Stimulated activated naive CD8-positive, alpha-beta T cell treated with anti-CD3 and anti-CD28 coated beads, Interleukin-15, amount 100 ng/mL, for 72 hours (primary cell): ENCODE measurements around the gene CDK5RAP1.
A peak's percentile ranks its signal among the peaks of the same experiment; 100 is the strongest.
"Not testable (repeated sequence)": the region's sequence is repeated elsewhere in the genome, so short reads cannot be mapped to it uniquely, and the experiment has no call there.

Experiments
- ATAC-seq: fragments of 150-1000 bp; cut with Tn5 transposase; 2 replicates; pipeline ENCODE4 v1.10.0; 2021; ENCODE audit warnings: mild to moderate bottlenecking, moderate library complexity
- DNase-seq, 2 donors: peaks; one replicate each; pipeline ENCODE4 v3.0.0; 2021 to 2022
- H3K27ac Mint-ChIP-seq, 2 donors: one replicate each; pipeline ENCODE4 v1.8.0; 2022; ENCODE audit warnings: mild to moderate bottlenecking in 2 of 2, mixed read lengths in 2 of 2, moderate library complexity in 2 of 2
- H3K27me3 Mint-ChIP-seq: one replicate; pipeline ENCODE4 v1.8.0; 2022; ENCODE audit warnings: mixed read lengths
- H3K4me1 Mint-ChIP-seq: one replicate; pipeline ENCODE4 v1.8.0; 2022; ENCODE audit warnings: mild to moderate bottlenecking, mixed read lengths
- H3K4me3 Mint-ChIP-seq, 2 donors: one replicate each; pipeline ENCODE4 v1.8.0; 2022; ENCODE audit warnings: mild to moderate bottlenecking in 2 of 2, mixed read lengths in 2 of 2, moderate library complexity in 1 of 2
- H3K9me3 Mint-ChIP-seq, 2 donors: one replicate each; pipeline ENCODE4 v1.8.0; 2022; ENCODE audit warnings: mixed read lengths in 2 of 2

Gene CDK5RAP1

DNA sequence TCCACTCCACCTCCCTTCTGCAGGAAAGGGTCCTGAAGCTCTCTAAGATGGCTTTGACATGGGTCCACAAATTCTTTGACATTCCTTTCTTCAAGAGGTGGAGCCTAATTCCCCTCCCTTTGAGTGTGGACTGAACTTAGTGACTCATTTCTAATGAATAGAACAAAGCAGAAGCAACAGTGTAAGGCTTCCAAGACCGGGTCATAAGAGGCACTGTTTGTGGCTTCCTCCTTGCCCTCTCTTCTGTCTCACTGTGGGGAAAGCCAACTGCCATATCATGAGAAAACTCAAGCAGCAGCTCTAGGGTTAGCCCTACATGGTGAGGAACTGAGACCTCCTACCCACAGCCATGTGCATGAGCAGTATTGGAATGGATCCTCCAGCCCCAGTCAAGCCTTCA is 5.9 kb upstream of the CDK5RAP1 start:
- ATAC-seq (no peak), DNase-seq (no peak)
- no peaks in the 10 kb centered on the region for H3K27me3 Mint-ChIP-seq
- H3K4me3 Mint-ChIP-seq, result no peak overlapping the region
- no peak overlapping the region for H3K27ac Mint-ChIP-seq
- no peaks in the 10 kb centered on the region for H3K9me3 Mint-ChIP-seq
- peaks cover 8% of the 10 kb centered on the region for H3K4me1 Mint-ChIP-seq

DNA sequence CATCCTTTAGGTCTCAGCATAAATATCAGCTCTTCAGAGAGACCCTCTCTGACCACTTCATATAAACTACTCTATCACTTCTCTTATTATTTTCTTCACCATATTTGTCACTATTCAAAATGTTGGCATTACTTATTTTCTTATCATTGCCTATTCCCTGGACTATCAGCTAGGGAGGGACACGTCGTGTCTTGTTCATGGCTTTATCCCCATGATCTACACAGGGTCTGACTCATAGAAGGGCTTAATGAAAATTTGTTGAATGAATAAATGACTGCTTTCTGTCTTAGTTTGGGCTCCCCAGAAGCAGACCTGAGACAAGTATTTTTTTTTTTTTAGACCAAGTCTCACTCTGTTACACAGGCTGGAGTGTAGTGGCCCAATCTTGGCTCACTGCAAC is 3.0 kb upstream of the CDK5RAP1 start:
- peaks cover 26% of the 10 kb centered on the region for H3K4me1 Mint-ChIP-seq
- no peaks in the 10 kb centered on the region for H3K27me3 Mint-ChIP-seq
- peak overlapping the region in 1 of 2 donors; percentile 20 for H3K27ac Mint-ChIP-seq
- no peaks in the 10 kb centered on the region for H3K9me3 Mint-ChIP-seq
- H3K4me3 Mint-ChIP-seq, result no peak overlapping the region
- ATAC-seq (no peak), DNase-seq (no peak)

DNA sequence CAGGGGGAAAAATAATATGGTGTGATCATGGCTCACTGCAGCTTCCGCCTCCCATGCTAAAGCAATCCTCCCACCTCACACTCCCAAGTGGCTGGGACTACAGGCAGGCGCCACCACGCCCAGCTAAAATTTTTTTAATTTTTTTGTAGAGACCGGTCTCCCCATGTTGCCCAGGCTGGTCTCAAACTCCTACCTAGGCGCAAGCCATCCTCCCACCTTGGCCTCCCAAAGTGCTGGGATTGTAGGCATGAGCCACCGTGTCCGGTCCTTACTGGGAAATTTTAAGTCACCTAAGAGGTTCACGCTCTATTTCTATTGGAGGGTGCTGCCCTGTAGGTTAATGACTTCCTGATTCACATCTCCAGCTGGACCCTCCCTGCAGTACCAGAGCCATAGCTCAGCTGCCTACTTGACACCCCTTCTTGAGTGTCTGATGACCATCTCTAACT is 626 bp upstream of the CDK5RAP1 start:
- Mint-ChIP-seq H3K4me3 (peak overlapping the region; percentile 96 to 99), H3K4me1 (peaks cover 41% of the 10 kb centered on the region), H3K9me3 (no peaks in the 10 kb centered on the region), H3K27ac (peak overlapping the region; percentile 98), H3K27me3 (no peaks in the 10 kb centered on the region)
- DNase-seq (no peak), ATAC-seq (no peak)

DNA sequence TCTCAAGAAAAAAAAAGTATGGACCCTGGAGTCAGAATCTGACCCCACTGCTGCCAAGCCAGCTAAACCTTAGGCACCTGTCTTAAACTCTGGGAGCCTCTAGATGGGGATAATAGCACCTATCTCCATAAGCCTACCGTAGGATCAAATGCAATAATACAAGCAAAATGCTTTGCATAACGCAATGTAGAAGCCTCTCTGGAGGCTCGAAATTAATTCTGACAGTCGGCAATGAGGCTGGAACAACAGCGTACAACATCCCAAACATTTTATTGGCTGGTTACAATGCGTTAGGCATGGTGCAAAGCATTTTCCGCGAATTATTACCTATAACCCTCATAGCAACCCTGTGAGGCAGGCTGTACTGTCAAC is 521 bp downstream of the CDK5RAP1 start:
- no peaks in the 10 kb centered on the region for H3K9me3 Mint-ChIP-seq
- peak overlapping the region; percentile 96 to 99 for H3K4me3 Mint-ChIP-seq
- peaks cover 48% of the 10 kb centered on the region for H3K4me1 Mint-ChIP-seq
- ATAC-seq (peak; percentile 48), DNase-seq (no peak)
- H3K27me3 Mint-ChIP-seq, result no peaks in the 10 kb centered on the region
- H3K27ac Mint-ChIP-seq, result peak overlapping the region; percentile 98

DNA sequence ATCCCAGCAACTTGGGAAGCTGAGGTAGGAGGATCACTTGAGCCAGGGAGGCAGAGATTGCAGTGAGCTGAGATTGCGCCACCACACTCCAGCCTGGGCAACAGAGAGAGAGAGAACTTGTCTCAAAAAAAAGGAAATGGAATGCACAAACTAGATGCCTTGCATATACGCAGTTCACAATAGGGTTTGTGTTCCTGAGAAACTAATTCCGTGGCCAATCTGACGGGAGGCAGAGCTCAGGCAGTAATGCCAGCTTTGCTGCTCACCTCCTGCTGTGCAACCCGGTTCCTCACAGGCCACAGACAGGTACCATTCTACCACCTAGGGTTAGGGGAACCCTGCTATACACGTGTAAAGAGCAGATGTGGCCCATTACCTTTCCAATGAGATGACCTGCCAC is 1.4 kb downstream of the CDK5RAP1 start:
- no peaks in the 10 kb centered on the region for H3K9me3 Mint-ChIP-seq
- H3K4me1 Mint-ChIP-seq, result peaks cover 52% of the 10 kb centered on the region
- no peak for DNase-seq
- peak overlapping the region; percentile 96 to 99 for H3K4me3 Mint-ChIP-seq
- no peak for ATAC-seq
- H3K27me3 Mint-ChIP-seq, result no peaks in the 10 kb centered on the region
- peak overlapping the region in 1 of 2 donors; percentile 22 for H3K27ac Mint-ChIP-seq

DNA sequence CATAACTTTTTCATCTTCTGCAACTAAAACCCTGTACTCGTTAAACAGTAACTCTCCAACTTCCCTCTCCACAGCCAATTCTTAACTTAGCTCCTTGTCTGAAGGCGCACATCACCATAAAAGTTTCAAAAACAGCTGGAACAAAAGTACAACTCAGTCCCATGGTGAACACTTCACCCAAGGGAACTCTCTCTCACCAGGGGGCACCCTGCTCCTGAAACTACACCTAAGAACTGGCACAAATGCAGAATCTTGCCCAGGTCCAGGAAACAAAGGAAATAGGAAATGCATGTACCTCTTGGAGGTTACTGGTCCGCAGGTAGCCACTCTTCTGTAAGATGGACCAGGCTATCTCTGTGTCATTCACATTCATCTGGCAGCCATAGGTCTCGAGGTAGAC is 6.6 kb downstream of the CDK5RAP1 start:
- no peak for ATAC-seq
- Mint-ChIP-seq H3K4me3 (no peak overlapping the region), H3K9me3 (no peaks in the 10 kb centered on the region), H3K27me3 (no peaks in the 10 kb centered on the region), H3K27ac (peak overlapping the region; percentile 72 to 94), H3K4me1 (peaks cover 30% of the 10 kb centered on the region)
- no peak for DNase-seq

DNA sequence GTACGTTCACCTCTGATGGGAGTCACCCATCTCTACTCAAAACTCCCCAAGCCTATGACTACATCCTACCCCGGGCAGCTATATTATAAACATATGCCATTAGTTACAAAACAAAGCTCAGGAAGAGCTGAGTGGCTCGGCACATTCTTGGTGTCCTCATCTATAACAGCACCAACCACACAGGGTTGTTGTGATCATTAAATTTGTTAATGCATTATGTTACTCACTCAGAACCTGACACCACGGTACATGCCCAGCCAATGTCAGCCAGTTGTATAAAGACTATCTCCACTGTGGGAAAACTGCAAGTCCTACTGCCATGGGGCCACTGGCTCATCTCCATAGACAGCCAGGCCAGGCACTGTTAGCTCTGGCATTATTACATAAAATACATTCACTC is 7.7 kb downstream of the CDK5RAP1 start:
- Mint-ChIP-seq H3K4me1 (peaks cover 23% of the 10 kb centered on the region), H3K27me3 (no peaks in the 10 kb centered on the region), H3K4me3 (no peak overlapping the region), H3K9me3 (no peaks in the 10 kb centered on the region), H3K27ac (no peak overlapping the region)
- ATAC-seq, result no peak
- DNase-seq, result no peak

DNA sequence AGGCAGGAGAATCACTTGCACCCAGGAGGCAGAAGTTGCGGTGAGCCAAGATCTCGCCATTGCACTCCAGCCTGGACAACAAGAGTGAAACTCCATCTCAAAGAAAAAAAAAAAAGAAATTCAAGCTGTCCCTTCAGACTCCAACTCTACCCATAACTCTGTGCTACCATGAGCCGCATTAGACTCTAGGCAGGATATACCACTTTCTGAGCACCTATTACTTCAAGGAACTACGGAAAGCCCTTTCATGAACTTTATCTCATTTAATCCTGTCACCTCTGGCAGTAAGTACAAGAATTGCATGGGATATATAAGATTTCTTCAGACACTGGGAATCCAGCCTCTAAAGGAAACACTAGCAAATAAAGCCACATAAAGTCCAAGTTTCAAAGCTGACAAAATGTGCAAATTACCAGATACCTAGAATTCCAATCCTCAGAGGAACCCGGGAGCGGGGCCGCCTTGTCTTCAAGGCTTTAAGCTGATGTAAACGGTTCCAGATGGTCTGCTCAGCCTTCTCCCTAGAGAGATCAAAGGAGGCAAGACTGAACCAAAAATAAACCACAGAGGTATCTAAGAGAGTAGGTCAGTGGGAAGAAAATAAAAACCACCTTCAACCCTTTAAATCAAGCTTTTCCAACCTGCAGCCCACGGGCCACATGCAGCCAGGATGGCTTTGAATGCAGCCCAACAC is 9.4 kb downstream of the CDK5RAP1 start:
- H3K9me3 Mint-ChIP-seq, result no peaks in the 10 kb centered on the region
- H3K27ac Mint-ChIP-seq, result peak overlapping the region in 1 of 2 donors; percentile 9
- ATAC-seq, result no peak

DNA sequence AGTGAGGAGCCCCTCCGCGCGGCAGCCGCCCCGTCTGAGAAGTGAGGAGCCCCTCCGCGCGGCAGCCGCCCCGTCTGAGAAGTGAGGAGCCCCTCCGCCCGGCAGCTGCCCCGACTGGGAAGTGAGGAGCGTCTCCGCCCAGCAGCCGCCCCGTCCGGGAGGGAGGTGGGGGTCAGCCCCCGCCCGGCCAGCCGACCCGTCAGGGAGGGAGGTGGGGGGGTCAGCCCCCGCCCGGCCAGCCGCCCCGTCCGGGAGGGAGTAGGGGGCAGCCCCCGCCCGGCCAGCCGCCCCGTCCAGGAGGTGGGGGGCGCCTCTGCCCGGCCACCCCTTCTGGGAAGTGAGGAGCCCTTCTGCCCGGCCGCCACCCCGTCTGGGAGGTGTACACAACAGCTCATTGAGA is 12.0 kb downstream of the CDK5RAP1 start:
- not testable (repeated sequence) for H3K27ac Mint-ChIP-seq, H3K9me3 Mint-ChIP-seq, DNase-seq, H3K4me3 Mint-ChIP-seq, H3K4me1 Mint-ChIP-seq, ATAC-seq, H3K27me3 Mint-ChIP-seq

More for the DNA sequence above, 9.4 kb downstream of the CDK5RAP1 start:
- H3K4me3 Mint-ChIP-seq, result no peak overlapping the region
- H3K27me3 Mint-ChIP-seq, result no peaks in the 10 kb centered on the region
- peaks cover 10% of the 10 kb centered on the region for H3K4me1 Mint-ChIP-seq
- no peak for DNase-seq

DNA sequence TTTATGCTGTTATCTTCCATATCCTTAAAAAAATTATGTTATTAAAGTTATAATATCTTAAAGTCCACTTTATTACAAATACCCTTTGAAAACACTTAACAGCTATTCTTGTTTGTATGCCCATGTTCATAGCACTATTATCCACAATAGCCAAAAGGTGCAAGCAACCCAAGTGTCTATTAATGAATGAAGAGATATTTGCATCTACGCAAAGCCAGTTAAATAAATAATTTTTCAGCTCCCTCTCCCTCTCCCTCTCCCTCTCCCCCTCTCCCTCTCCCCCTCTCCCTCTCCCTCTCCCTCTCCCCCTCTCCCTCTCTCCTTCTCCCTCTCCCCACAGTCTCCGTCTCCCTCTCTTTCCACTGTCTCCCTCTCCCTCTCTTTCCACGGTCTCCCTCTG is 13.1 kb downstream of the CDK5RAP1 start:
- DNase-seq (no peak), ATAC-seq (no peak)
- no peaks in the 10 kb centered on the region for H3K4me1 Mint-ChIP-seq
- no peak overlapping the region for H3K4me3 Mint-ChIP-seq
- H3K27ac Mint-ChIP-seq, result no peak overlapping the region
- H3K27me3 Mint-ChIP-seq, result no peaks in the 10 kb centered on the region
- no peaks in the 10 kb centered on the region for H3K9me3 Mint-ChIP-seq

DNA sequence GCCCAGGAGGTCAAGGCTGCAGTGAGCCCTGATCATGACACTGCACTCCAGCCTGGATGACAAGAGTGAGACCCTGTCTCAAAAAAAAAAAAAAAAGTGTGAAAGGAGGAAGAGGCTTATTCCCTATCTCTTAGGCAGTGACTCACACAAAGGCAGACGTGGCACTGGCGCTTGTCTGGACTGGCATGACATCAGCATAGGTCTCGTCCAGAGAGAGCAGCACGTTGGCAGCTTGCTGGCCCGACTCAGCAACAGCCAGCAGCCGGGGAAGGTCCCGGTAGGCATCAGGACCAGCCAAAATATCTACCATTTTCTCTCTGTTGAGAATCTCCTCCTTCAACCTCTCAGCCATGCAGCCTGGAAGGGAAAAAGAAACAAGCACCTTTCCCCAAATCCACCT is 14.1 kb downstream of the CDK5RAP1 start:
- Mint-ChIP-seq H3K4me1 (no peaks in the 10 kb centered on the region), H3K4me3 (no peak overlapping the region), H3K27me3 (no peaks in the 10 kb centered on the region), H3K27ac (no peak overlapping the region), H3K9me3 (no peaks in the 10 kb centered on the region)
- ATAC-seq (no peak), DNase-seq (no peak)

DNA sequence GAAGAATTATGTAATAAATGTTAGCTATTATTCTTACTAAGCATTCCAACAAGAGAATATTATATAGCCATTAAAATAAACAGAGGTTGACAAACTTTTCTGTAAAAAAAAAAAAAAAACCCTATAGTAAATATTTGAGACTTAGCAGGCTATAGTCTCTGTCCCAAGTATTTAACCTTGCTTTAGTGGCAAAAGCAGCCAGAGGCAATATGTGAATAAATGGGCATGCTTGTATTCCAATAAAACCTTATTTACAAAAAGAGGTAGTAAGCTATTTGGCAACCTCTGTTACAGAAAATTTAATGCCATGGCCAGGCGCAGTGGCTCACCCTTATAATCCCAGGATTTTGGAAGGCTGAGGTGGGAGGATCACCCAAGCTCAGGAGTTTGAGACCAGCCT is 14.6 kb downstream of the CDK5RAP1 start:
- Mint-ChIP-seq H3K9me3 (no peaks in the 10 kb centered on the region), H3K4me3 (no peak overlapping the region)

DNA sequence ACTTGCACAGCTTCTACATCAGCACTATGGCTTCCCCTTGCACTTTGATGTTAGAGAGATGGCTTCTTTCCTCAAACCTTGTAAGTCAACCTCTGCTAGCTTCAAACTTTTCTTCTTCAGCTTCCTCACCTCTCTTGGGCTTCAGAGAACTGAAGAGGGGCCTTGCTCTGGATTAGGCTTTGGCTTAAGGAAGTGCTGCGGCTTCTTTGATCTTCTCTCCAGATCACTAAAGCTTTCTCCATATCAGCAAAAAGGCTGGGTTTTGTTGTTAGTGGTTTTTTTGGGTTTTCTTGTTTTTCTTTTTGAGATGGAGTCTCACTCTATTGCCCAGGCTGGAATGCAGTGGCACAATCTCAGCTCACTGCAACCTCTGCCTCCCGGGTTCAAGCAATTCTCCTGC is 24.0 kb downstream of the CDK5RAP1 start:
- ATAC-seq (no peak), DNase-seq (no peak)
- Mint-ChIP-seq H3K27me3 (no peaks in the 10 kb centered on the region), H3K4me3 (no peak overlapping the region), H3K27ac (no peak overlapping the region), H3K4me1 (peaks cover 9% of the 10 kb centered on the region), H3K9me3 (no peaks in the 10 kb centered on the region)

More for the DNA sequence above, 14.6 kb downstream of the CDK5RAP1 start:
- Mint-ChIP-seq H3K27ac (no peak overlapping the region), H3K27me3 (no peaks in the 10 kb centered on the region), H3K4me1 (no peaks in the 10 kb centered on the region)
- ATAC-seq (no peak), DNase-seq (no peak)

DNA sequence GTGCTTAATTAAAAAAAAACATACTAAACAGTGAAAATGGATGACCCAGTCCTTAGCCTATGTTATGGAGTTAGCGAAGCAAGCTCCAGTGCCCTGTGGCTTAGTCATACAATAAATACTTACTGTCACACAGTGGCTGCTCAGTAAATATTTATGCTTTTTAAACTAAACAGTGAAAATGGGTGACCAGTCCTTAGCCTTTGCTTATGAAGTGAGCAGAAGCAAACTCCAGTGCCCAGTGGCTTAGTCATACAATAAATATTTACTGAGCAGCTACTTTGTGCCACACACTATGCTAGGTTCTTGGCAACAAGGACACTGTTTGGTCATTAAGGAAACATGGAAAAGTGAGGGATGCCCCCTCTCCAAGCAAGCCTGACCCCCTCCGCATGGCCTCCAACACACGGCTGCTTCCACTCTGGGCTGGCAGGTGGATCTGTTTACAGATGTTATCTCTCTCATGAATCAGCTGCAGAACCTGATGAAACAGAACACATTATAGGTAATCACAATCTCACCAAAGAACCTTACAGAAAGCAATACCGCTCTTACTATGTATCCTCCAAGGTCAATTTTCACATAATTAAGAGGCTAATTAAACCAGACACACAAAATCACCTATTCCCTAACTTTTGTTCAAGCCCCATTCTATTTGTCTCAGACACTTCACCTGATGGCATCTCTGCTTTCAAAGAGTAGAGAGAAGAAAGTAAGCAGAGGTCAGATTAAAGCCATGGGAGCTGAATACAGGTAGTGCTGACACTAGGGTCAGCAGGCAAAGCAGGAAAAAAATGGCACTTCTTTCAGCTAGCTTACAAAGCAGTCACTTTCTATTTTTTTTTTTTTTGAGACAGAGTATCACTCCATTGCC is 27.3 kb downstream of the CDK5RAP1 start:
- H3K9me3 Mint-ChIP-seq, result no peaks in the 10 kb centered on the region
- peak overlapping the region in 1 of 2 donors; percentile 3 for H3K27ac Mint-ChIP-seq
- no peaks in the 10 kb centered on the region for H3K27me3 Mint-ChIP-seq
- no peak overlapping the region for H3K4me3 Mint-ChIP-seq
- peaks cover 19% of the 10 kb centered on the region for H3K4me1 Mint-ChIP-seq
- ATAC-seq (no peak), DNase-seq (no peak)

DNA sequence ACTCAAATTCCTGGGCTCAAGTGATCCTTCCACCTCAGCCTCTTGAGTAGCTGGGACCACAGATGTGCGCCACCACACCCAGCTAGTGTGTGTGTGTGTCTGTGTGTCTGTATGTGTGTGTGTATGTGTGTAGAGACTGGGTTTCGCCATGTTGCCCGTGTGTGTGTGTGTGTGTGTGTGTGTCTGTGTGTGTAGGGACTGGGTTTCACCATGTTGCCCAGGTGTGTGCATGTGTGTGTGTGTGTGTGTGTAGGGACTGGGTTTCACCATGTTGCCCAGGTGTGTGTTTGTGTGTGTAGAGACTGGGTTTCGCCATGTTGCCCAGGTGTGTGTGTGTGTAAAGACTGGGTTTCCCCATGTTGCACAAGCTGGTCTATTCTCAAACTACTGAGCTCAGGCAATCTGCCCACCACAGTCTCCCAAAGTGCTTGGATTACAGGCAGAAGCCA is 28.3 kb downstream of the CDK5RAP1 start:
- Mint-ChIP-seq H3K27me3 (no peaks in the 10 kb centered on the region), H3K9me3 (no peaks in the 10 kb centered on the region), H3K4me3 (no peak overlapping the region), H3K4me1 (peaks cover 19% of the 10 kb centered on the region), H3K27ac (no peak overlapping the region)
- ATAC-seq (no peak), DNase-seq (no peak)

DNA sequence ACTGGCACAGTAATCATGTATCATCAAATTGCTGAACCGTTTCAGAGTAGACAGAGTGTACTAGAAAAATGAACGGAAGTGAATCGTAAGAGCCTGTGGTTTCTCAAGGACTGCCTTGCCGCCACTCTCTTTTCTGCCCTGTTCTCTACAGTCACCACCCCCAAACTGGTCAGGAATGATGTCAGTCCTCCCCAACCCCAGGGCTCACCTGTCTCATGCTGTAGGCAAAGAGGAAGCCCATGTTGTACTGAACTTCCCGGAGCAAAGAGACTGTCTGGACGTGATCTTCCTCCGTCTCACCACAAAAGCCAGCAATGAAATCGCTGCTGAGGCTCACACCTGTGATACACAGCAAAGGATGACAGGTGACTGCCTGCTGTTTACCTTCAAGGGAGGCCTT is 31.0 kb downstream of the CDK5RAP1 start:
- ATAC-seq, result peak; percentile 71
- DNase-seq, result no peak
- Mint-ChIP-seq H3K4me1 (peaks cover 19% of the 10 kb centered on the region), H3K27ac (no peak overlapping the region), H3K4me3 (no peak overlapping the region), H3K9me3 (no peaks in the 10 kb centered on the region), H3K27me3 (no peaks in the 10 kb centered on the region)
